HEK293T (cell line): ENCODE results near the gene KCNJ2.
A peak's percentile ranks its signal among the peaks of the same experiment; 100 is the strongest.

ENCODE experiments used
- CTCF ChIA-PET: fragments of 350-600 bp; formaldehyde crosslinking; extraction: SDS; loops from one replicate; lab custom pipeline; 2021; ENCODE audit warnings: antibody characterized with exemption, inconsistent platforms; lab: Yijun Ruan, JAX
- POLR2A ChIA-PET: fragments of 350-600 bp; formaldehyde crosslinking; extraction: SDS; loops from one replicate; lab custom pipeline; 2020; ENCODE audit warnings: antibody characterized with exemption, inconsistent platforms; lab: Yijun Ruan, JAX
- DNase-seq: peaks from one replicate; pipeline ENCODE4 v3.0.0; 2012; ENCODE audit warnings: mixed read lengths; ENCODE audit errors: extremely low spot score
- ARNT ChIP-seq: fragments of 450-650 bp; IDR thresholded peaks from 2 replicates; pipeline ENCODE4 v1.6.1; 2017; ENCODE audit warnings: mild to moderate bottlenecking
- BHLHE40 ChIP-seq: fragments of 450-650 bp; IDR thresholded peaks from 2 replicates; pipeline ENCODE4 v1.6.1; 2016; ENCODE audit warnings: mild to moderate bottlenecking, moderate library complexity, borderline replicate concordance
- CTBP1 ChIP-seq: fragments of 450-650 bp; IDR thresholded peaks from 2 replicates; pipeline ENCODE4 v1.6.1; 2016; ENCODE audit warnings: borderline replicate concordance
- ELF4 ChIP-seq: fragments of 450-650 bp; IDR thresholded peaks from 2 replicates; pipeline ENCODE4 v1.6.1; 2017; ENCODE audit warnings: antibody characterized with exemption
- FOXA1 ChIP-seq: fragments of 450-650 bp; IDR thresholded peaks from 2 replicates; pipeline ENCODE4 v1.6.1; 2016; ENCODE audit warnings: mild to moderate bottlenecking
- FOXK2 ChIP-seq: fragments of 450-650 bp; IDR thresholded peaks from 2 replicates; pipeline ENCODE4 v1.6.1; 2016; ENCODE audit warnings: mild to moderate bottlenecking
- FOXM1 ChIP-seq: fragments of 450-650 bp; IDR thresholded peaks from 2 replicates; pipeline ENCODE4 v1.6.1; 2017; ENCODE audit warnings: mild to moderate bottlenecking, borderline replicate concordance
- HDGF ChIP-seq: fragments of 450-650 bp; IDR thresholded peaks from 2 replicates; pipeline ENCODE4 v1.6.1; 2017; ENCODE audit warnings: antibody characterized with exemption, borderline replicate concordance
- L3MBTL2 ChIP-seq: fragments of 450-650 bp; conservative IDR thresholded peaks from 2 replicates; pipeline ENCODE4 v1.6.1; 2016; ENCODE audit warnings: mild to moderate bottlenecking
- LEF1 ChIP-seq: fragments of 450-650 bp; IDR thresholded peaks from 2 replicates; pipeline ENCODE4 v1.6.1; 2017; ENCODE audit warnings: mild to moderate bottlenecking, borderline replicate concordance
- NFRKB ChIP-seq: fragments of 450-650 bp; IDR thresholded peaks from 2 replicates; pipeline ENCODE4 v1.6.1; 2016; ENCODE audit warnings: mild to moderate bottlenecking, moderate library complexity
- PKNOX1 ChIP-seq: fragments of 450-650 bp; IDR thresholded peaks from 2 replicates; pipeline ENCODE4 v1.6.1; 2016
- SP1 ChIP-seq: fragments of 450-650 bp; IDR thresholded peaks from 2 replicates; pipeline ENCODE4 v1.6.1; 2017
- SUZ12 ChIP-seq: fragments of 450-650 bp; IDR thresholded peaks from 2 replicates; pipeline ENCODE4 v1.6.1; 2016; ENCODE audit warnings: mild to moderate bottlenecking
- TARDBP ChIP-seq: fragments of 450-650 bp; IDR thresholded peaks from 2 replicates; pipeline ENCODE4 v1.6.1; 2016
- ZNF384 ChIP-seq: fragments of 450-650 bp; IDR thresholded peaks from 2 replicates; pipeline ENCODE4 v1.6.1; 2016

Gene KCNJ2

DNA sequence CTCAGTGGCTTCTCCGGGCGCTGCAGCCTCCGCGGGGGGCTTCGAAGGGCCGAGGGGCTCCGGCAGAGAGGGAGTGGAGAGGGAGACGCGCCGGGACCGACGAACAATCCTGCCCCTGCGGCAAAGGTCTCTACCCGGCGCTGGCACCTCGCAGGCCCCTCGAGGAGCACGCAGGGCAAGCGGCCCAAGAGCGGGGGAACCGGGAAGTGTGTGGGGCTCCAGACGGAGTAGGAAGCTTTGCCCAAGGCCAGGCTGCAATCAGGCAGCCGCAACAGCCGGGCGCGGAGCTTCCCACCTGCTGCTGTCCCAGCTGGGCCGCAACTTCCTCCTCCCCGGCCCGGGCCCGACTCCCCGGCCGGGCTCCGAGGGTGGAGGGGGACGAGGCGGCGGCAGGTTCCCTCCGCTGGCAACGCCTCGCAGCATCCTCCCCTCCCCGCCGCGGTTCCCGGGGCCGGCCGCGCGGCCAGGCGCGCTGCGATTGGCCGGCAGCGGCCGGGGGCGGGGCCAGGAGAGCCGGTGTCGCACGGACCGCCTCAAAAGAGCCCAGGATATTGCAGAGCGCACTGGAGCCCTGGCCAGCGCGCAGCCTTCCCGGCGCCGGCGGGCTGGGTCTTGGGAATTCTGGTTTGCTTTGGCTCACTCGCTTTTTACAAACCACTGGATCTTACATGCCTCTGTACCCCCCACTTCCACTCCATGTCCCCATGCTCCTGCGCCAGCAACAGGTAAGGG is at the start of gene KCNJ2:
Gene KCNJ2, plus strand, starts transcription at position 556 of the 732 bp plus-strand sequence. CDS start 5,508 bp downstream, outside the sequence.
- TF ChIP-seq CTBP1 (no peak), ZNF384 (no peak), FOXK2 (no peak), FOXA1 (no peak), L3MBTL2 (peak; percentile 79), BHLHE40 (no peak), ELF4 (no peak), PKNOX1 (no peak), LEF1 (no peak), SP1 (no peak), HDGF (0 out of 2 replicates have a peak, but pooled peaks have one; percentile 20)
- ChIA-PET POLR2A (no interaction called here), CTCF (no interaction called here)
- peak; percentile 92 for DNase-seq

DNA sequence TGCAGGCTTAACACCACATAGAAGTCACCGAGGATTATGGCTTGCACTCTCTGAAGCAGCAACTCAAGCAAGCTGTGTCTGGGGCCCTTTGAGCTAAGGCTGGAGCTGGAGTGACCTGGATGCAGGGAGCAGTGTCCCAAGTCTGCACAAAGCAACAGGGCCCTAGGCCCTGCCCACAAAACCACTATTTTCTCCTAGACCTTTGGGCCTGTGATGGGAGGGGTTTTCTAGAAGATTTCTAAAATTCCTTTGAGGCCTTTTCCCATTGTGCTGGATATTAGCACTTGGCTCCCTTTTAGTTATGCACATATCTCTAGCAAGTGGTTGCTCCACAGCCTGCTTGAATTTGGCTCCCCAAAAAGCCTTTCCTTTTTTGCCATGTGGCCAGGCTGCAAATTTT is 49.8 kb upstream of the KCNJ2 start:
- DNase-seq: no peak
- ChIA-PET POLR2A (interaction anchor here (1.2 kb wide), 1 partner anchor 9 kb away, joined by 3 read pairs; no protein-coding TSS in a partner anchor), CTCF (no interaction called here)
- TF ChIP-seq TARDBP (no peak), LEF1 (no peak), FOXM1 (no peak), ZNF384 (no peak), SP1 (no peak), NFRKB (no peak), FOXA1 (no peak), PKNOX1 (no peak), L3MBTL2 (no peak), CTBP1 (no peak), BHLHE40 (no peak), ARNT (no peak), ELF4 (no peak), HDGF (no peak), SUZ12 (no peak), FOXK2 (no peak)

- DNase-seq: no peak
- TF ChIP-seq FOXA1 (no peak), FOXK2 (no peak), L3MBTL2 (no peak)
- CTCF ChIA-PET: no interaction called here
- POLR2A ChIA-PET: no interaction called here
These were observed 49.3 kb upstream of the KCNJ2 start for GRCh38 chr17:70119983-70120382.

GRCh38 chr17:70120425-70120824 is 48.9 kb upstream of the KCNJ2 start:
- ChIA-PET POLR2A (no interaction called here), CTCF (no interaction called here)
- DNase-seq: no peak
- TF ChIP-seq TARDBP: no peak
- no peak for TF ChIP-seq BHLHE40
- no peak for TF ChIP-seq FOXK2
- TF ChIP-seq LEF1: no peak
- no peak for TF ChIP-seq NFRKB
- TF ChIP-seq ARNT: no peak
- no peak for TF ChIP-seq L3MBTL2
- no peak for TF ChIP-seq SUZ12
- no peak for TF ChIP-seq SP1
- no peak for TF ChIP-seq ELF4
- TF ChIP-seq FOXM1: no peak
- no peak for TF ChIP-seq HDGF
- no peak for TF ChIP-seq CTBP1
- no peak for TF ChIP-seq ZNF384
- TF ChIP-seq FOXA1: no peak
- TF ChIP-seq PKNOX1: no peak

DNA sequence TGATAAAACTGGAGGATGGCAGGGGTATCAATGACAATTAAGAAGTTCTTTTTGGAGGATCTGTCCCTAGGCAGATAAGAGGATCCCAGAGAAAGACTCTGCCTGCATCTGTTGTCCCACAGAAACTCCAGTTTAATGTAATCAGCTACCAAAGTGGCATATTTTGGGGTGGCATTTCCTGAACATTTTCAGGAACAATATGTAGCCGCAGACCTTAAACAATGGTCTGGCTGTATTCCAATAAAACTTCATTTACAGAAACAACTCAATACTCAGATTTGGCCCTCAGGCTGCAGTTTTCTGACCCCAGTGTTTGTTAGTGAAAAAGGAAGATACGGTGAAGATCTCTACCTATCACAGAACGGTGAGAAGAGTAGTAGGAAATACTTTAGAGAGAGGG is 48.2 kb upstream of the KCNJ2 start:
- ChIA-PET CTCF (no interaction called here), POLR2A (no interaction called here)
- no peak for TF ChIP-seq ARNT
- no peak for TF ChIP-seq ZNF384
- TF ChIP-seq FOXM1: no peak
- TF ChIP-seq TARDBP: no peak
- no peak for DNase-seq

- POLR2A ChIA-PET: interaction anchor here (1.1 kb wide), 1 partner anchor 204 kb away, joined by 3 read pairs; no protein-coding TSS in a partner anchor
- no peak for DNase-seq
- TF ChIP-seq SUZ12 (no peak), ZNF384 (no peak), L3MBTL2 (no peak), LEF1 (no peak), CTBP1 (no peak), PKNOX1 (no peak), NFRKB (no peak), TARDBP (no peak), FOXM1 (no peak), ELF4 (no peak), FOXA1 (no peak)
- CTCF ChIA-PET: interaction anchor here (0.6 to 0.9 kb wide), 2 partner anchors 21 to 54 kb away, joined by 5 read pairs; no protein-coding TSS in a partner anchor
These were observed 46.1 kb upstream of the KCNJ2 start for GRCh38 chr17:70123193-70123592.
